Measurements from ENCODE around the gene IHH.

IHH gene

GRCh38 chr2:219060821-219061791 is at the start of gene IHH:
TSS of gene IHH (minus strand) at chr2:219060921. CDS start at chr2:219060467, 454 bp downstream.
- no peak for DNase-seq

GRCh38 chr2:219109471-219109870 is 48.8 kb upstream of the IHH start:
- peak; percentile 39 for DNase-seq

GRCh38 chr2:219107758-219108157 is 47.0 kb upstream of the IHH start:
- no peak for DNase-seq

- no peak for DNase-seq
These were observed 45.5 kb upstream of the IHH start for GRCh38 chr2:219106251-219106650.

- no peak for DNase-seq
These were observed 43.6 kb upstream of the IHH start for GRCh38 chr2:219104107-219105035.

GRCh38 chr2:219099329-219099728 is 38.6 kb upstream of the IHH start:
- no peak for DNase-seq

- DNase-seq, result no peak
These were observed 34.8 kb upstream of the IHH start for GRCh38 chr2:219095406-219095935.

GRCh38 chr2:219094171-219094570 is 33.5 kb upstream of the IHH start:
- no peak for DNase-seq

GRCh38 chr2:219090436-219091299 is 29.9 kb upstream of the IHH start:
- DNase-seq, result no peak

GRCh38 chr2:219089330-219089729 is 28.6 kb upstream of the IHH start:
- no peak for DNase-seq

- DNase-seq, result no peak
These were observed 27.1 kb upstream of the IHH start for GRCh38 chr2:219087848-219088247.

- no peak for DNase-seq
These were observed 26.6 kb upstream of the IHH start for GRCh38 chr2:219087361-219087760.

GRCh38 chr2:219086196-219086595 is 25.5 kb upstream of the IHH start:
- DNase-seq, result no peak

GRCh38 chr2:219084791-219085190 is 24.1 kb upstream of the IHH start:
- DNase-seq, result no peak

- DNase-seq, result no peak
These were observed 21.7 kb upstream of the IHH start for GRCh38 chr2:219082332-219082958.

- no peak for DNase-seq
These were observed 21.1 kb upstream of the IHH start for GRCh38 chr2:219081701-219082331.

- DNase-seq, result no peak
These were observed 20.4 kb upstream of the IHH start for GRCh38 chr2:219081096-219081495.

- no peak for DNase-seq
These were observed 18.7 kb upstream of the IHH start for GRCh38 chr2:219079417-219079816.

- DNase-seq, result no peak
These were observed 18.2 kb upstream of the IHH start for GRCh38 chr2:219078951-219079350.

- no peak for DNase-seq
These were observed 17.4 kb upstream of the IHH start for GRCh38 chr2:219078126-219078525.

- no peak for DNase-seq
These were observed 15.5 kb upstream of the IHH start for GRCh38 chr2:219076253-219076652.

Data from DMS79 treated with DMSO at 0.1 percent for 48 hours (cell line).